GM18526 (cell line): Measurements from ENCODE around the gene ORC6.

Experiments used
- POLR2A ChIP-seq: IDR thresholded peaks from 3 replicates; pipeline ENCODE4 v1.6.1; 2011; ENCODE audit not compliant: insufficient read length; ENCODE audit errors: extremely low read depth

The ORC6 gene

GRCh38 chr16:46691726-46692125, 2.3 kb downstream of the ORC6 start:
- TF ChIP-seq POLR2A = no peak

- no peak for TF ChIP-seq POLR2A
Observed at GRCh38 chr16:46693598-46693997, 4.1 kb downstream of the ORC6 start.

- TF ChIP-seq POLR2A = no peak
Observed at GRCh38 chr16:46695937-46696336, 6.5 kb downstream of the ORC6 start.

- no peak for TF ChIP-seq POLR2A
Observed at GRCh38 chr16:46696957-46697356, 7.5 kb downstream of the ORC6 start.

GRCh38 chr16:46700048-46700447, 10.6 kb downstream of the ORC6 start:
- TF ChIP-seq POLR2A = no peak

- no peak for TF ChIP-seq POLR2A
Observed at GRCh38 chr16:46701615-46702014, 12.2 kb downstream of the ORC6 start.

GRCh38 chr16:46702030-46702429, 12.6 kb downstream of the ORC6 start:
- no peak for TF ChIP-seq POLR2A

- no peak for TF ChIP-seq POLR2A
Observed at GRCh38 chr16:46706642-46707041, 17.2 kb downstream of the ORC6 start.

GRCh38 chr16:46709469-46710005, 20.1 kb downstream of the ORC6 start:
- no peak for TF ChIP-seq POLR2A

GRCh38 chr16:46711106-46712058, 21.9 kb downstream of the ORC6 start:
- no peak for TF ChIP-seq POLR2A

GRCh38 chr16:46712911-46713310, 23.5 kb downstream of the ORC6 start:
- no peak for TF ChIP-seq POLR2A

- no peak for TF ChIP-seq POLR2A
Observed at GRCh38 chr16:46713634-46714033, 24.2 kb downstream of the ORC6 start.

- TF ChIP-seq POLR2A = no peak
Observed at GRCh38 chr16:46714797-46715591, 25.5 kb downstream of the ORC6 start.

- TF ChIP-seq POLR2A = no peak
Observed at GRCh38 chr16:46715769-46716305, 26.4 kb downstream of the ORC6 start.

- TF ChIP-seq POLR2A = no peak
Observed at GRCh38 chr16:46717692-46718091, 28.2 kb downstream of the ORC6 start.
